Kidney epithelial cell (primary cell): ENCODE measurements around the gene NANOS2. TPM values are rescaled to one million over a fixed set of nuclear protein-coding genes. Genes with fewer than 3 reads are reported as not detected.

Source experiments
- DNase-seq: peaks from one replicate; pipeline ENCODE4 v3.0.0-alpha.2; 2010; ENCODE audit warnings: low read depth
- H3K27me3 ChIP-seq: 2 replicates; pipeline ENCODE4 v1.6.0; 2011; ENCODE audit warnings: low read length; ENCODE audit not compliant: control insufficient read depth, insufficient read depth
- H3K36me3 ChIP-seq: 2 replicates; pipeline ENCODE4 v1.5.1; 2011; ENCODE audit warnings: low read length; ENCODE audit not compliant: control insufficient read depth, insufficient read depth
- H3K4me3 ChIP-seq: 2 replicates; pipeline ENCODE4 v1.5.1; 2011; ENCODE audit warnings: low read depth, mild to moderate bottlenecking, control low read depth, low read length
- total RNA-seq: library from RNA; depleted of rRNA; stranded (reverse); fragments of >200 nt; gene quantifications from 2 replicates; pipeline ENCODE4 v1.2.3, GENCODE V29; 2015
- TF ChIP-seq, protein P1 (sequence below): IDR thresholded peaks from 2 replicates; pipeline ENCODE4 v1.5.1; 2011; ENCODE audit warnings: mild to moderate bottlenecking, moderate library complexity, low read length, control low read depth, inconsistent platforms; ENCODE audit not compliant: insufficient read depth, poor library complexity, severe bottlenecking

The NANOS2 gene
- total RNA-seq, 1 donor from 2014 or later, result not detected

DNA sequence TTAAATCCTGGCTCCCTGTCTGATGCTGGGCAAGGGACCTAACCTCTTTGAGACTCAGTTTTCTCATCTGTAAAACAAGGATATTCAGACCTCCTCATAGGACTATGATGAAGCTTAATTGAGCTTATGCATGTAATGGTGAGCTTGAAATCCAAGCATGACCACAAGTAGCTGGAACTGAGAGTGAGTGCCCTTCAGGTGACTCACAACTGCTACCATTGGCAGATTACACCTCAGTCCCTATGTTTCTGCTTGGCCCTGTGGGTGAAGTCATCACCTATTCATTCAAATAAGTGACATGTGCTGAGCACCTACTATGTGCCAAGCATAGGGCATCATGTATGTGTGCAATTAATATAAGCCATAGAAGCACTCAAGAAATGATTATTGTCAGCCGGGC is 33.3 kb upstream of the NANOS2 start:
- Histone ChIP-seq H3K36me3 (no peaks in the 10 kb centered on the region), H3K4me3 (no peak overlapping the region), H3K27me3 (peaks cover 5% of the 10 kb centered on the region)
- DNase-seq, result peak; percentile 9
- TF ChIP-seq, protein P1, sequence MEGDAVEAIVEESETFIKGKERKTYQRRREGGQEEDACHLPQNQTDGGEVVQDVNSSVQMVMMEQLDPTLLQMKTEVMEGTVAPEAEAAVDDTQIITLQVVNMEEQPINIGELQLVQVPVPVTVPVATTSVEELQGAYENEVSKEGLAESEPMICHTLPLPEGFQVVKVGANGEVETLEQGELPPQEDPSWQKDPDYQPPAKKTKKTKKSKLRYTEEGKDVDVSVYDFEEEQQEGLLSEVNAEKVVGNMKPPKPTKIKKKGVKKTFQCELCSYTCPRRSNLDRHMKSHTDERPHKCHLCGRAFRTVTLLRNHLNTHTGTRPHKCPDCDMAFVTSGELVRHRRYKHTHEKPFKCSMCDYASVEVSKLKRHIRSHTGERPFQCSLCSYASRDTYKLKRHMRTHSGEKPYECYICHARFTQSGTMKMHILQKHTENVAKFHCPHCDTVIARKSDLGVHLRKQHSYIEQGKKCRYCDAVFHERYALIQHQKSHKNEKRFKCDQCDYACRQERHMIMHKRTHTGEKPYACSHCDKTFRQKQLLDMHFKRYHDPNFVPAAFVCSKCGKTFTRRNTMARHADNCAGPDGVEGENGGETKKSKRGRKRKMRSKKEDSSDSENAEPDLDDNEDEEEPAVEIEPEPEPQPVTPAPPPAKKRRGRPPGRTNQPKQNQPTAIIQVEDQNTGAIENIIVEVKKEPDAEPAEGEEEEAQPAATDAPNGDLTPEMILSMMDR, result no peak

GRCh38 chr19:45940515-45940805 is 25.9 kb upstream of the NANOS2 start:
- Histone ChIP-seq H3K4me3 (no peak overlapping the region), H3K36me3 (no peaks in the 10 kb centered on the region), H3K27me3 (peaks cover 15% of the 10 kb centered on the region)
- no peak for DNase-seq
- TF ChIP-seq, protein P1, result no peak

DNA sequence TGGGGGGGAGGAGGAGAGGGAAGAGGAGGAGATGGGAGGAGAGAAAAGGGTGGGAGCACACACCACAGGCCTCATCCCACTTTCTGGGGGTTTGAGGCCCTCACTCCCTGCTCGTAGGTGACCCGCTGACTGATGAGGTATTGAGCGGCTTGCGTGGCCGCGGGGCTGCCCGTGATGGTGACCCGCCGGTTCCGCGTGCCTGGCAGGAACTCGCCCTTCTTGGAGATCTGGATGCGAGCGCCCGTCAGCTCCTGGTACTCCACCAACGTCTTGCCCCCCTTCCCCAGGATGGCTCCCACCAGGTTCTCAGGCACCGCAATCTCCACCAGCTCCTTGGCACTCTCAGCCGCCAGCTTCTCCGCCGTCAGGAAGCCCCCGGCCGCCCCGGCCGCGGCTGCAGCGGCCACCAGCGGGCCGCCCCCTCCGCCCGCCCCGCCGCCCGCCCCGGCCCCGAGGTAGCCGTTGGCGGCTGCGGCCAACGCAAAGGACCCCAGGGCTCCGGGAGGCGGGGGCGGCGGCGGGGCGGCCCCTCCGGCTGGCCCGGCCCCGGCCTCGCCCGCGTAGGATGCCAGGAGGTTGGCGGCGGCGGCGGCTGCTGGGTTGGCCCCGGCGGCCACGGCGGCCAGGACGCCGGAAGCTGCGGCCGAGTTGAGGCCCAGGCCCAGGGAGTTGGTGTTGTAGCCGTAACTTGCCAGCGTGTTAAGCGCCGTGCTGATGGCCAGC is 25.4 kb upstream of the NANOS2 start:
- TF ChIP-seq, protein P1, result no peak
- H3K27me3 ChIP-seq, result peaks cover 18% of the 10 kb centered on the region
- H3K4me3 ChIP-seq, result no peak overlapping the region

GRCh38 chr19:45938733-45939319 is 24.2 kb upstream of the NANOS2 start:
- no peak overlapping the region for H3K4me3 ChIP-seq
- TF ChIP-seq, protein P1, result no peak
- peaks cover 16% of the 10 kb centered on the region for H3K27me3 ChIP-seq
- DNase-seq, result no peak
- H3K36me3 ChIP-seq, result no peaks in the 10 kb centered on the region

More for the DNA sequence above, 25.4 kb upstream of the NANOS2 start:
- no peaks in the 10 kb centered on the region for H3K36me3 ChIP-seq
- no peak for DNase-seq

- H3K27me3 ChIP-seq, result peaks cover 14% of the 10 kb centered on the region
- no peak for DNase-seq
- no peak overlapping the region for H3K4me3 ChIP-seq
- TF ChIP-seq, protein P1, result no peak
- no peaks in the 10 kb centered on the region for H3K36me3 ChIP-seq
Observed at GRCh38 chr19:45935267-45935666, 20.7 kb upstream of the NANOS2 start.
